GM18508 (cell line): Measurements from ENCODE around the gene NRIP1.

Experiments
- ATAC-seq: cut with Tn5 transposase; IDR thresholded peaks from one replicate; pipeline ENCODE4 v1.9.1; 2021; ENCODE audit warnings: moderate number of reproducible peaks; ENCODE audit not compliant: insufficient read depth, unreplicated experiment

Gene NRIP1, protein sequence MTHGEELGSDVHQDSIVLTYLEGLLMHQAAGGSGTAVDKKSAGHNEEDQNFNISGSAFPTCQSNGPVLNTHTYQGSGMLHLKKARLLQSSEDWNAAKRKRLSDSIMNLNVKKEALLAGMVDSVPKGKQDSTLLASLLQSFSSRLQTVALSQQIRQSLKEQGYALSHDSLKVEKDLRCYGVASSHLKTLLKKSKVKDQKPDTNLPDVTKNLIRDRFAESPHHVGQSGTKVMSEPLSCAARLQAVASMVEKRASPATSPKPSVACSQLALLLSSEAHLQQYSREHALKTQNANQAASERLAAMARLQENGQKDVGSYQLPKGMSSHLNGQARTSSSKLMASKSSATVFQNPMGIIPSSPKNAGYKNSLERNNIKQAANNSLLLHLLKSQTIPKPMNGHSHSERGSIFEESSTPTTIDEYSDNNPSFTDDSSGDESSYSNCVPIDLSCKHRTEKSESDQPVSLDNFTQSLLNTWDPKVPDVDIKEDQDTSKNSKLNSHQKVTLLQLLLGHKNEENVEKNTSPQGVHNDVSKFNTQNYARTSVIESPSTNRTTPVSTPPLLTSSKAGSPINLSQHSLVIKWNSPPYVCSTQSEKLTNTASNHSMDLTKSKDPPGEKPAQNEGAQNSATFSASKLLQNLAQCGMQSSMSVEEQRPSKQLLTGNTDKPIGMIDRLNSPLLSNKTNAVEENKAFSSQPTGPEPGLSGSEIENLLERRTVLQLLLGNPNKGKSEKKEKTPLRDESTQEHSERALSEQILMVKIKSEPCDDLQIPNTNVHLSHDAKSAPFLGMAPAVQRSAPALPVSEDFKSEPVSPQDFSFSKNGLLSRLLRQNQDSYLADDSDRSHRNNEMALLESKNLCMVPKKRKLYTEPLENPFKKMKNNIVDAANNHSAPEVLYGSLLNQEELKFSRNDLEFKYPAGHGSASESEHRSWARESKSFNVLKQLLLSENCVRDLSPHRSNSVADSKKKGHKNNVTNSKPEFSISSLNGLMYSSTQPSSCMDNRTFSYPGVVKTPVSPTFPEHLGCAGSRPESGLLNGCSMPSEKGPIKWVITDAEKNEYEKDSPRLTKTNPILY (N-terminal part only)

DNA sequence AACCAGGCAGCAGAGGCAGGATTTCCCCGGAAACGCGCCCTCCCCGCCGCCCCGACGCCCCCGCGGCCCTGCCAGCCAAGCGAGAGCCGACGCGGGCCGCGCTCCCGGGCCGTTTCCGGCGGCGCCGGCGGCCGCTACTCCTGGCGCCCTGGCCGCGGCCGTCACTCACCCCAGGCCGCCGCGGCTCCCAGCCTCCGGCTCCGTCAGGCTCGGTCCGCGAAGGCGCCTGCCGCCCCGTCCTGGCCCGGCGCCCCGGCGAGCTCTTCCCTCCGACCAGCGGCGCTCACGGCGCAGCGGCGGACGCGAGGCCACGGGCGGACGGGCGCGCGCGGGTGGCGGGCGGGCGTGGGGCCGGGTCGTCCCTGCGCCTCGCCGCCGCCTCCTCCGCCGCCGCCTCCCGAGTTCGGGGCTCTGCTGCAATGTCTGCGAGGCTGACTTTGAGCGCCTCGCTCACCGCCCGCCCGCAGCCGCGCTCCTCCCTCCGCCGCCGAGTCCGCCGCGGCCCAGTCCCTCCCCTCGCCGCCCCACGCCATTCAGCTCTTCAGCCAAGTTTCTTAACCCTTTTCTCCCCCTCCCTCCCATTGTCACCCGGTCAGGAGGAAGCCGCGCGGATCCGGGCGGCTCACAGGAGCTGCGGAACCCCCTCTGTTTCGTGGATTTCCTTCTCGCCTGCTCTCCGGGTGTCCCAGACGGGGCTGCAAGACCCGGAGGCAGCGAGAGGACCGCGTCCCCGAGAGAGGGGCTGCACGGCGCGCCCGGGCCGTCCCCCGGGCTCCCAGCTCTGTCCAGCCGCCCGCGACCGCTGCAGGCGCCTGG, at the start of gene NRIP1:
NRIP1 (minus strand) TSS at position 425 of the 816 bp plus-strand sequence. CDS start 96,808 bp downstream, outside the sequence.
- peak; percentile 43 for ATAC-seq

DNA sequence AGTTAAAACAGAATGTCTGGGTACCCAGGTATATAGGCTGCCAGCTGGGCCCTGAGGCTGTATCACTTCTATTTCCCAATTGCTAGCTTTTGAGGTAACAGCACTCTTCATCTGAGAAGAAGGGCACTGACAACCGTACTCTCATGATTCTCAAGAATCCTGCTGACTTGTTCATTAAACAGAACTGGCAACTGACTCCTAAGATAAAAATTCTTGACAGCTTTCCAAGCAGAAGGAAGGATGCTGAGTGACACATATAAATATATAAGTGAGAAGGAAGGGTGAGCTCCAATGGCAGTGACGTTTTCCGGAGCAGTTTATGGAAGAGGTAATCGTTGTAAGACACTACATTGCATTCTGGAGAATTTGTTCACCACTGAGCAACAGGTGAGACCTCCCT, 48.1 kb upstream of the NRIP1 start:
- no peak for ATAC-seq

DNA sequence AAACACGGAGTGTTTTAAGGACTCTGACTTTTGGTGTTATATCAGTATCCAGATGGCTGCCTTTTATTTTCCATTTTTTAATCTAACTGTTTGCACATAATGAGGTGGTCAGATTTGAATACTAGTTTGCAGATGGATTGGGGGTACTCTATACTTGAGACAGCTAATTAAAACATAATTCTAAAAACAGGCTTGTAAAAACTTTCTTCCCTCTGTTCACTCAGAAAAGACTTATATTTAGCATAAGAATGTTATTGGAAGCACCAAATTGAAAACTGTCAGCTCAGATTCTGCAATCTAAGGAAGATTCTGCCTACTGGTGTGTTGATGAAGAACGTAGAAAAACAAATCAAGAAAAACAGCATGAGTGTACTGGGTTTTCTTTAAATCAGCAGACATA, 44.0 kb upstream of the NRIP1 start:
- no peak for ATAC-seq

DNA sequence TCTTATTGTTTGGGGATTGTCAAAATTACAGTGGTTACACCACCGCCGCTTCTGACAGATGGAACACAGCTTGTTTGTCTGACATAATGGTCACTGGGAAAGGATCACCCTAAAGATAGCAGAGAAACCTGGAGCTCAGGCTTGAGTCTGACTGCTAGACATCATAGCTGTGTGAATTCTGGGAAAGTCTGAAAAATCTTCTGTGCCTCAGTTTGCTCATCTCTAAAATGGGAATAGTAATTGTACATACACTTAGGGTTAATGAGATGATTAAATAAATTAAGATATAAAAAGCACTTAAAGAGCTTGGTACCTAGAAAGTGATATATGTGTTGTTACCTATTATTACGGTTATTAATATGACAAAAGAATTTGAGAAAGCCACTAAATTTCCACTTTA, 39.7 kb upstream of the NRIP1 start:
- no peak for ATAC-seq

DNA sequence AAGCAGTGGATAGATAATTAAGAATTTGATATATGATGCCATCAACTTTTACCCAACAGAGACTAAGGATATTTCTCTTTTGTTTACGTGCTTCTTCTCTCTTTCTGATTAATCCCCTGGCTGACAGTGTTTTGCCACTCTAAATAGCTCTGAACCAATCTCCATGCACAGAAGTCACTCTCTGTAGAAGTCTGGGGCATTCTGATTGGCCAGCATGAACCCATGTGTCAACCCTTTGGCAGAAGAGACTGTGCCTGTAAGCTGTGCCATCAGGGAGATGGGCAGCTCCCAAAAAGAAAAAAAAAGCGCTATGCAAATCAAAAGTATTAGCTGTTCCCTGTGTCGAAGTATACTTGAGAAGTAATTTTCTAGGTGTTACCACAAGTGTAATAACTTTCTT, 34.1 kb upstream of the NRIP1 start:
- no peak for ATAC-seq

DNA sequence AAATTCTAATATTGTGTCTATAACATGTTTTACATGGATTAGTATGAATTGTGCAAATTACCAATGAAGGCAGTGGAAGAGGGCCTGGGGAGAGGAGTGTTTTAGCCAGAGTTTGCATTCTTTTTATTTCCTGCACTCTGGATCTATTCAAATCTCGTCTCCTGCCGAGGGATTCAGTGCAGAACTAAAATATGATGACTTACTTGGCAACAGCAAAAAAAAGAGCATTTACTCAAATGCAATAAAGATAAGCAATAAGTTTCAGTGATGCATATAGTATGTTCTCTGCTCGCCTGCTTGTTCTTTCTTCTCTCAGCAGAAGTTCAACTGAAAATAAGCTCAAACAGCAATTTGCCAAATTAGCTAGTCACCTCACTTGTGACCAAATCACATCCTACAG, 33.4 kb upstream of the NRIP1 start:
- ATAC-seq = no peak

DNA sequence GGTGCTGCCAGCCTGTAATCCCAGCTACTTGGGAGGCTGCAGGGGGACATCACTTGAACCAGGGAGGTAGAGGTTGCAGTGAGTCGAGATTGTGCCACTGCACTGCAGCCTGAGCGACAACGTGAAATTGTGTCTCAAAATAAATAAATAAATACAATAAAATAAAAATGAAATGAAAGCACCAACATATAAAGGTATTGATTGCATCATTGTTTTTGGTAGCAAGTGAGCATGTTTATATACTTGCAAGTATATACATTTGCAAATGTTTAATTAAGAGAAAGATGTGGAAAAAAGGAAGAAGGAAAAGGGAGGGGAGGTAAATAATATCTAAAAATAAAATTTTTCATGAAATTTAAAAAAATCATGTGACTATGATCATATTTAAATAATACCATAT, 32.8 kb upstream of the NRIP1 start:
- ATAC-seq = no peak

DNA sequence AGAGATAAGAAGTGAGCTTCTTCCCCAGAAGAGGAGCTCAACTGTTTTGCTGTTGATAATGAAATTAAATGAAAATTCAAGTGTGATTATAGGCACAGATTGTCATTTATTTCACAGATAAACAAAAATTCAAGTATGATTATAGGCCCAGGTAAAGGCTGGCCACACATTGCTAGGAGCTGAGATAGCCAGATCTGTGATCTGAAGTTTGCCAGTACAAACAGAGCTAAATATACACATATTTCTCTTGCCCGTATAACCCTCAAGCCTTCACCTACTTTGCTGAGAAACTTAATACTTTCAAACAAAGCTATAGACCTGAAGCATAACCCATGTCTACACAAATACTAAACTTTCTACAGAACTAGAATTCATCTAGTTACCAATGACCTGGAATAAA, 31.3 kb upstream of the NRIP1 start:
- no peak for ATAC-seq

DNA sequence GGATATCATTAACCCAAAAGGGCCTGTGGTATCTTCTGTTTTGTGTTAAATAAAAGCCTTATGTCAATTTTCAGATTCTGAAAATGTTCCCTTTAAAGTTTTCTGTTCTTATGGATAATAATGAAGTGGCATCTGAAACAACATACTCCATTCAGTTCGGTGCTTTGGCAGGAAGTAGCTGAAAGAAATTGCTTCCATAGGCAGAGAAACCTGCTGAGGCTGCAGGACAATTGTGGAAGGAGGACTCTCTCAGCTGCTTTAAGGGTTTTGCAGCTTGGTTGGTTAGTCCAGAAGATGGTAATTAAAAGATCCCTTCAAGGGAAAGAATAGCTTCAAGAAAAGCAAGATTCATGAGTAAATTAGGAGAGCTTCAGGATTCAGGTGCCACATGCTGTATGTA, 30.5 kb upstream of the NRIP1 start:
- ATAC-seq = no peak

DNA sequence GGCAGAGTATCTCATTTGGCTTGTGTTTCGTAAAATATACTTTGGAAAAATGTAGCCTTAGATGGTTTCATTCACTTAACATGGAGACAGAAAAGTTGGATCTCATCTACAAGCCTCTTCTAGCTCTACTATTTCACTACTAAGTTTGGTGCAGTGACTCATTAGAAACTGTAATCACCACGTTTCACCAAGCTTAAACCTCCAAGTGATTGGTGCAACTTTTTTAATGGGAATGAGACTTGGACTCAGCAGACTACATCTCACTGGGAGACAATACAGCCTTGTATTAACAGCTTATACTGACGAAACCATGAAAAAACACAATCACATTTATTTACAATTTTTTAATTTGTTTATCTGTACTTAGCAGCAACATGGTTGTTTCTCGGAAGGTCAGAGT, 29.9 kb upstream of the NRIP1 start:
- ATAC-seq = no peak

DNA sequence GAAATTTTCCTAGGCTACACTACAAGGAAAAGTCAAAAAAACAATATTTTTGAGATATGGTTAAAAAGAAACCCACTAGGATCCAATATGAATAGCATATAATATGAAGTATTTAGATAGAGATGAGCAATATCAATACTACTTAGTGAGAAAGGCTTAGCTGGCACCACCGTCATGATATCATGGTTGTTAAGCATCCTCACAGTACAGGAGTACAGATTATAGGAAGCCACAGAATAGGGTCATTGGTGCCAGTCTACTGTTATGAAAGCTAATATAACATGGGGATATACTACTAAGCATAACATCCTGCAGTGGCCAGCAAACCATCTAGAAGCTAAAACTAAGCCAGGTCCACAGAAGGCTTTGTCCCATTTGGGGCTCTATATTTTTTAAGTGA, 28.4 kb upstream of the NRIP1 start:
- ATAC-seq = no peak

DNA sequence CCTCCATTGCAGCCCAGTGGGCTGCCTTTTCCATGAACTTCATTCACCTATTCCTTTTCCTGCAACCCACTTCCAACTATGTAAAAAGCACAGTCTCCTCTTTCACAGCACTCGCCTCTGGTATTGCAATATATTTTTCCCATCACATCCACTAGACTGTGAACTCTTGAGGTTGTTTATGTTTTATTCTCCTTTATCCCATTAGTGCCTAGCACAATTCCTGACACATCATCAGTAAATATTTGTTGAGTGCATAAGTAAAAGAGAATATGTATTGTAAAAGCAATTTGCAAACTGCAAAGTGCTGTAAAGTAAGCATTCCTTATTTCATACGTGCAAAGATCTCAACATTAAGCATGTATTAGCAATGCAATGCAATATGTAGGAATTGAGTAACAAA, 27.9 kb upstream of the NRIP1 start:
- no peak for ATAC-seq

DNA sequence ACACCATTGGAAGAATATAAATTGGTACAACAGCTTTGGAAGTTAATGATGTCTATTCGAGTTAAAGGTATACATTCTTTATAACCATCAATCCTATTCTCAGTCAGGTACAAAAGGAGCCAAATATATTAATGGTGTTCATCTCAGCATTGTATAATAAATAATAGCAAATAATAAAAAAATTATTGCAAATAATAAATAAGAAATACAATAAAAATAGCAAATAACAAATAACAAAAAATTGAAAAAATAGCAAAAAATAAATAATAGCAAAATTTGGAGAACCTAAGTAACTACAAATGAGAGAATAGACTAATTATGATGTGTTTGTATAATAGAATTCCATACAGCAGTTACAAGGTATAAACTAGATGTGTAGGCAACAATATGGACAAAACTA, 25.6 kb upstream of the NRIP1 start:
- ATAC-seq = no peak

DNA sequence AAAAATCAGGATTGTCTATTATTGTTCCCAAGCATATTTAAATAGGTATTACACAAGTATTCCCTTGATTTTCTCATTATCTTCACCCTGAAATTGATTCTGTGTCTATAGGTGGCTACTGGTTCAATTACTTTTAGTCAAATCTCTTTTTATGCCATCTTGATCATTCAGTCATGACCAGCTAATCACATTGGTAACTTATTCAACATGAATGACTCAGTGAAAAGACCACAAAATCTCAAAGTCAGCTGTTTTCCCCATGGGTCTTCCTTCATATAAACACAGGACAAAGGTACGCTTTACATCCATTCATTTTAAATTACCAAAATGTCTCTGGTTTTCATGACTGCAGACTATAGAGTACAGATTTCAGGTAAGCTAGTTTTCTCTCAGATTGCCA, 23.7 kb upstream of the NRIP1 start:
- no peak for ATAC-seq

DNA sequence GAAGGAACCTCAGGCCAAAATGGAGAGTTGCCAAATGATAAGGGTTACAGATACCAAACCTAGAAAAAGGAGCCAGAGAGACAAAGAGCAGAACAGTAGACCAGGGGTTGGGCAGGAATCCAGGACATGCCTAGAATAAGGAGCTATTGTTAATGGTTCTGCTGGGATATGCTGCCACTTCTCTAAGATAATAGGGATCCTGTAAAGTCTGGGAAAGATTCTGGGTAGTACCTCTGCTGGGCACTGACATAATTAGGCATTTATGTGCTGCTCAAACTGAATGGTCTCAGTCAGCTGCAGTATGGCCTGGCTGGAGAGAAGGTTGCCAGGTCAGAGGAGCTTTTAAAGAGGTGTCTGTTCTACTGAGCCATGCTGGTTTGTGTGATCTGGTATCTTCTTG, 19.9 kb upstream of the NRIP1 start:
- no peak for ATAC-seq

DNA sequence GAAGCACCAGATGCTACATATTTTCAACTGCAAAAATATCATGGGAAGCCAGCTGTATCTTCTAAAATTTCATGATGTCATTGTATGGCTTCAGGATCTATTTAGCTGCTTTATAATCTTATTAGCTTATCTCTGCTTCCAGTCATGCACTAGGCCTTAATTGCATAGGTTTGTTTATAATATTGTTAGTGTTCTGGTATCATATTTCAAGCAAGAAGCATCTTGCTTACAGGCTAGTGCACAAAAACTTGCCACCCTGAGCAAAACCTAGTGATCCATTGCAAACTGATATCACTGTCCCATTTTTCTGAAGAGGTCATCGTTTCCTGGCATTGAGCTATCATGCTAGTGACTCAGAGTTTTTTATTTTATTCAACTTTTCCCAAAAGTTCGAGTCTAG, 15.7 kb upstream of the NRIP1 start:
- ATAC-seq = no peak

DNA sequence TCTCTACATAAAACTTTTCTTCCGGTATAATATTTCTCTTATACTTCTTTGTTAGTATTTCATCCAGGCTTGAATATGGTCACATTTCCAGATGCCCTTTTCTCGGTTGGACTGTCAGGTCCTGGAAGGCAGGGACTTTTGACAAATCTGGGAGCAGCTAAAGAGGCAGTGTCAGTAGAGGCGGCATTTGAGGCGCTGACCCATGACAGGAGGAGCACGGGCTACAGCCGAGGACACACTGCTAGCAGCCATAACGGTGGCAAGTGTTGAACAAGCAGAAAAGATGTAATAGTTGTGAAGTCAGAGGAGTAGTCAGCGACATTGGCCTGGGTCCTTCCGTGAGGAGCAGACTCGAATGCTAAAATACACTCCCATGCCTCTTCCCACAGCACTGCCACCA, 14.5 kb upstream of the NRIP1 start:
- ATAC-seq = no peak

DNA sequence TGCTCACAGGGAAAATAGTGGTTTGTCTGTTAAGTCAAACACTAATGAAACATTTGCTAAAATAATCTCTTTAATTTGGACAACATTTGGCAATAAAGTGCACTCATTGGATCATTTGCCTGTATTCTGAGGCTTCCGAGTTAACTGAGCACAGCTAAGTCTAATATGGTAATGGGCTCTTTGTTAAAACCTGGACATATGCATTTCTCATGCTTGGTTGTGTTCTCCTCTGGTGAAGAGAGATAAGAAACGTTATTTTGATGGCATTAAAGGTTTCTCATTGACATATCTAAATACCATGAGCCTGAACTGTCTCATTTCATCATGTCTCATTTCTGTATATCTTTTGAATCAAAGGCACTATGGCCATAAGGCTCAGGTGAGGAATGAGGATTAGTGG, 13.4 kb upstream of the NRIP1 start:
- ATAC-seq = no peak

DNA sequence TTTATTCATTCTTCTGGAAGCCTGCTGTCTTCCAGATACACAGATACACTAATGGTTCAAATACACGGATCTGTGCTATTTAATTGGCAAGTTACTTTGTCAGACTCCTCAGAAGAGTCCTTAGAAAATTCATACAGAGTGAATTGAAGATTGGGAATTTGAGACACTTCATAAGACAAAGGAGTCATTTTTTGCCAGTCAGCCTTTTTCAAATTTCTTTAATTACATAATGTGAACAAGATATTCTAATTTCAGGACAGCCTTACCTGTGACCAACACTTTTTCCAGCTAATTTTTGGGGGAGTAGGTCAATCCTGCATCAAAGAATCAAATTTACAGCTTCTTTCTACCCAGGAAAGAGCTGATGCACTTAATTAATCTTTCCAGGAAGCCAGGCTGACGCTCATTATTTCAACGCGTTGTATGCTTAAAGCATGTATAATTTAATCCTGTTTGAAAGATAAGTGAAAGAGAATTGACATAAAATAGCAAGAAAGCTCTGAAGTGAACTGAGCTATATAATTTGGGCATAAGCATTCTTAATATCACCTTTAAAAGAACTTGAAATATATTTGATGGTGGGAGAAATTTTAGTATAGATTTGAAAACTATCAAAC, 12.8 kb upstream of the NRIP1 start:
- no peak for ATAC-seq

DNA sequence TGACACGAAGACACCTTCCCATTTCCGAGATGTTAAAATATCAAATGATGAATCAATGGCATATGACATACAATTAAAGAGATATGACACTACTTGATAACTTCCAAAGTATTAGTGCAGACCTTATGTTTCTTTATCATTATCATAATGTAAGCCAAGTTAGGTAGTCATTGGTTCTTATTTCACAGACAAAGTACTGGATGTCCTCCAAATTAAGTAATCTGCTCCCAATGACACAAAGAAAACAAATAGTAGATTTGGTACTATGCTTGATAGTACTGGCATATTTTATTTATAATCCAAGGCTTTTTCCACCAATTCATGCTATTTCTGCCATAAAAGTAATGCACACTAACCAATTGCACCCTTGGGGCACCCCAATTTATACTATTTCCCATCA, 11.9 kb upstream of the NRIP1 start:
- no peak for ATAC-seq
